ENCODE measurements around the gene TIAM1.

Gene TIAM1

GRCh38 chr21:31201144-31201543, 142.9 kb downstream of the TIAM1 start:
- FAIRE-seq, result no peak

DNA sequence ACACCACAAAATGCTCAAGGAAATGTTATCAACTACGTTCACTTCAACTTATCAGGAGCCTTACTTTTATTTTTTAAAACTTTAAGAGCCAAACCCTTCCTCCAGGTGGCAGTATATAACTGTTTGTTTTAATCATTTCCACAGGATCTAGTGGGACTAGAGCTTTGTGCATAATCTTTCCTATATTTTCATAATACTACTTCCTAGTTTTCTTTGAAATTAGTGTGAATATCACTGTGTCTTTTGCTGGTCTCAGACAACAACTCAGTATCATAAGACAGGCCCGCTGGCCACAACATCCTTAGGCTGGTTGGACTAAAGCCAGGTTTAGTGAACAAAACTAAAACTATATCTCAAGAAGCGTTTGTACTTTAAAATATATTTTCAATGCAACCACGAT, 145.5 kb downstream of the TIAM1 start:
- peak; percentile 90 for FAIRE-seq

- no peak for FAIRE-seq
Measured at GRCh38 chr21:31196724-31197123, 147.3 kb downstream of the TIAM1 start.

DNA sequence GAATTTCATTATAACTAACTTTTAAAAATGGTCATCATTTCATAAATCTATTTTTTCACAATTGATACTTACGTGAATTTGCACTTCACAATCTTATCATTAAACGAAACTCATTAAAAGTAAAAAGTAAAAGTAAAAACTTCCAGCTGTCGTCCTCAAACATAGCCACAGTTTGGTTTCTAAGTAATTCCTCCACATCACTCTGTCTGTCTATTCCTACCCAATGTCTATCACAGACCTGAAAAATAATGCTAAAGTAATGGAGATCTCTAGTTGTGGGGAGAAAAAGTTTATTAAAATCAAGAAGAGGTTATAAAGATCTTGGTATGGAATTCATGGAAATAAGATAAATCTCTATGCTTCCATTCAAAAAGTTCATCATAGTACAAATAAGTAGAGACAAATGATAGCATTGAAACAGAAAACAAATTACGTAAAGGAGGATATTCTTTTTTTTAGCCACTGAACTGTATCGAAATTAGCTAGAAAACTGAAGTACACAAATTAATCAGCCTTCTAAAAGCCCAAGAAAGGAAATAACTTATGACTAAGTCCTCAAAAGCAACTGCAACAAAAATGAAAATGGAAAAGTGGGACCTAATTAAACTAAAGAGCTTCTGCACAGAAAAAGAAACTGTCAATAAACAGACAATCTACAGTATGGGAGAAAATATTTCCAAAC, 148.6 kb downstream of the TIAM1 start:
- FAIRE-seq, result no peak

GRCh38 chr21:31194510-31195293, 149.4 kb downstream of the TIAM1 start:
- FAIRE-seq, result no peak

DNA sequence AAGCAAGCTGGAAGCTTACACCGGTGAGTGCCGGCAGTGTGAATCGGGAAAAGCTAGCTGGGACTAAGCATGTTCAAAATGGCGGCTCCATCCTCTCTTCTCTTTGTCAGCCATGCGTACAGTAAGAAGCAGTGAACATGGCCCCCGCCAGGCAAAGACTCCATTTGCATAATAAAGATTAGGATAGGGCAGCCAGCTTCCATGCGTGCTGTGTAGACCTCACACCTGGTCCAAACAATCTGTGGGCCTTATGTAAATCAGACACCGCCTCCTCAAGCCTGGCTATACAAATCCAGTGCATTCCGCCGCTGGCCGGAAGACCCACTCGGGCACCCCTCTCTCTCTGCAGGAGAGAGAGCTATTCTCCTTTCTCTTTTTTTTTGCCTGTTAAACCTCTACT, 150.3 kb downstream of the TIAM1 start:
- FAIRE-seq, result no peak

- no peak for FAIRE-seq
Measured at GRCh38 chr21:31191553-31191952, 152.5 kb downstream of the TIAM1 start.

DNA sequence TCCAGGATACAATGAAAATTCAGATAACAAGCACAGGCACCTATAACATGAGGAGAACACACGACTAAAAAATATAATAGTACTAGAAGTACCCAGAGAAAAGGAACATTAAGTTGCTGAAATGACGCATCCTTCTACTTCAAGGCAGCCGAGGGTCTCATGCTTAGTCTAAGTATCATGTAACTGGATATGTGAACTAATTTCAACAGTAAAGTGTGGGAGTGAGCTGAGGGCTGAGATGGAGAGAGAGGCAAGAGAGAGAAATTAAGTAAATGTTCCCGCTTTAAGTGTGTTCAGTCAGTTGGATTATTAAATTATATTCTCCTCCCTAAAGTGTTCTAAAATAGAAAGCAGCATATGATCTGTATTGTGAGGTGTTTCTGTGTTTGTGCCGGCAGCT, 153.5 kb downstream of the TIAM1 start:
- no peak for FAIRE-seq

DNA sequence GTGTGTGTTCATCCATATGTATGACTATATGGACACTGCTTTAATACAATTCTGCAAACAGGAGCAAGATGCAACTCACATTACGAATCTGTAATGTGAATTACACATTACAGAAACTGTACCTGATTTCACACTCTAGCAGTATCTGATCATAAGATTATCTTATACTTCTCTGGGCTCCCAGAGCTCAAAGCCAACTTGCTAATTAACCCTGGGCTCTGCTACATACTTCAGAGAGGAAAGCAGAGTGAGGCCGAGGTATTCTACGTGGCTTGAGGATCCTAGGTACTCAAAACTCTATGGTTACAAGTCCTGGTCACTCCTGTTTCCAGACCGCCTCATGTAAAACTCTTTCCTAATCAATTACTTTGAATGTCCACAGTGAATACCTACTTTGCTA, 156.6 kb downstream of the TIAM1 start:
- FAIRE-seq, result no peak

- FAIRE-seq, result no peak
Measured at GRCh38 chr21:31186916-31187315, 157.1 kb downstream of the TIAM1 start.

DNA sequence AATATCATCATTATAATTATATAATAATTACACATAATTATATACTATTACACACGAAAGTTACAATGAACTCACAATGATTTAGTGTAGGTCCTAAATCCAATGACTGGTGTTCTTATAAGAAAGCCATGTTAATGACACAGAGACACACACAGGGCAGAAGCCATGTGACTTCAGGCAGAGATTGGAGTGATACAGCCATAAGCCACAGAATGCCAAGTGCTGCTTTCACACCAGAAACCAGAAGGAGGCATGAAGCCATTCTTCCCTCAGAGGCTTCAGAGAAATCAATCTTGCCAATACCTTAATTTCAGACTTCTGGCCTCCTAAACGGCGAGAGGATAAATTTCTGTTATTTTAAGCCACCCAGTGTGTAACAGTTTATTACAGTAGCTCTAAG, 158.4 kb downstream of the TIAM1 start:
- FAIRE-seq, result no peak

DNA sequence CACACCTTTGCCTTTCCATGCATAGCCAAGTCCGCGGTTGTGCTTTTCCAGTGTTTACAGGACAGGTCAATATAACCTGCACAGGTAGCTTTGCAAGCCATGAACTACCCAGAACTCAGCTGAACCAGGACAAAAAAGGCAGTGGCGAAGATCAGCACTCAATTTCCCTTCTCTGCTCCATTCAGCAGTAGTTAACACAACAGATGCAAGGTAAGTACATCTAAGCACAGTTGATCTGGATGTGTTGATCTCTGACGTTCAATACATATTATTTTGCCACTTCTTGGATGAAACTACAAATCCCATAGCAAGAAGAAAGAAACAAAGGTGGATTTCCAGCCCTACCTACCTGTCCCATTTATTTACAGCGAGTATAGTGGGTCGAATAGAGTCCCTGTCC, 159.2 kb downstream of the TIAM1 start:
- no peak for FAIRE-seq

- no peak for FAIRE-seq
Measured at GRCh38 chr21:31184459-31184858, 159.6 kb downstream of the TIAM1 start.

GRCh38 chr21:31182231-31183140, 161.6 kb downstream of the TIAM1 start:
- FAIRE-seq, result no peak

DNA sequence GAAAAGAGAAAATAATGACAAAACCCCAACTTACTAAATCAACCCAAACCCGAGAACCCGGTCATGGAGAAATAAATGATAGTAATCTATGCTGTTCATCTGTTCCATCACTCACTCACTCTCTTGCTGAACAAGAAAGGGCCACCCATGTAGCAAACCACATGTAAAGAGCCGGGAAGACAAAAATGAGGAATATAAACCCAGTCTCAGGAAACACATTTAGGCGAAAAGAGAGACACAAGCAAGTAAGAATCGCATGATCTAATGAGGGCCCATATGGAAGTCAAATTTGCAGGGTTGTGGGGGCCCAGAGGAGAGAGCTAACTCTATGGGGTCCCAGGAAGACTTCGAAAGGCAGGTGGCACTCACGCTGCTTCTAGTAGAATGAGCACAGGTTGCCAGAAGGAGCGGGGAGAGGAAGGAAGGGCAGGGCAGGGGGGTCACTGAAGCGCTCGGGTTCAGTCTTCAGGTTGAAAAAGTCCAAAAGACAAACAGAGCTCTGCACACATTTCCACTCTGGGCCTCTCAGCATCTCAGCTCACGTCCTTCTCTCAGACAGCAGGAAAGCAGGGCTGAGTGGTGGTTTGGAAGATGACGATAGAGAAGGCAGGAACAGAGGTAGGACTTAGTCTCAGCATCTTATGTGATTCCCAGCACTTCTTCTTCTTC, 162.8 kb downstream of the TIAM1 start:
- FAIRE-seq, result no peak

DNA sequence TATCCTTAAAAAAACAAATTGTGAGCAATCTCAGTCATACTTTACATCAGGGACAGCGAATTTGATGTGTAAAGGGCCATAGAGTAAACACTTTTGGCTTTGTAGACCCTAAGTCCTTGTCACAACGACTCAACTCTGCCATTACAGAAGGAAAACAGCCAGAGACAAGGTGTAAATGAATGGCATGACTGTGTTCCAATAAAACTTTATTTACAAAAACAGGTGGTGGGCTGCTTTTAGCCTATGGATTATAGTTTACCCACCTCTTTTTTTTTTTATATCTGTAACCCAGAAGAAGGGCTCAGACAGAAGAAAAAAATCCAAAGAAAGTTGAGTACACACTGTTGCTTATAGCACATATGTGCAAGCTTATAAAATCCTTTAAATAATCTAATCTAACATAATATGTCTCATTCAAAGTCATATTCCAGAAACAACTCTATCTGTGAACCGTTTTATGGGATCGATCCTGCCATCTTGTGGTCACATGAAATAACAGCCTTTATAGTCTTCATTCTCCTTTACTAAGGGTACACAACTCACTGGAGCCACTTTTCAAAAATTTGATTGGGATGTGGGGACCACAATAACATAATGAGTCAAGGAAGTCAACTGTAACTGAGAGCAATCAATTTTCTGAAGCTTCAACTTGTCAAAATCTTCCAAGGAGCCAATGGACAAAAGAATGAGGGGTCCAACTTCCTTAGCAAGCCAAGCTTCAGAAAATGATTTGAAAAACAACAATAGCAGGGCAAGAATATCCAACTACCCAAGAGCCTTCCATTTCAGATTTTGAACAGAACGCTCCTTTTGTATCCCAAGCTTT, 163.6 kb downstream of the TIAM1 start:
- FAIRE-seq, result peak; percentile 54

GRCh38 chr21:31176725-31177124, 167.3 kb downstream of the TIAM1 start:
- FAIRE-seq, result no peak

DNA sequence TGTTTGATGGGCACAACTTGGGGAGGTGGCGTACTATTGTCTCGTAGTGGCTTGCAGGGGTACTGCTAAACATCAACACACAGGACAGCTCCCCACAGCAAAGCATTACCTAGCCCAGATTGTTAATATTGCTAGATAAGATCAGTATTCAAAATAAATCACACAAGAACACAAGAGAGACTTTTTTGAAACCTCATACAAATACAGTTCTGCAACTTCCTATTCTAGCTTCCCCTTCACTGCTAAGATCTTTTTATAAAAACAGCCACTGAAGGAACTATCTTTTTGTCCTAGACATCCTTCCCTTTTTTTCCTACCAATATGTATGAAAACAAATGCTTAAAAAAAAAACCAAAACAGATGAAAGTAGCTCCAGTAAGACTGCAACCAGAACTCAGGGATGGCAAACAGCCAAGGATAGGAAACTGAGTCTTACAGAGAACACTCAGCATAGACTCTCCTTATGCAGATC, 167.9 kb downstream of the TIAM1 start:
- no peak for FAIRE-seq

DNA sequence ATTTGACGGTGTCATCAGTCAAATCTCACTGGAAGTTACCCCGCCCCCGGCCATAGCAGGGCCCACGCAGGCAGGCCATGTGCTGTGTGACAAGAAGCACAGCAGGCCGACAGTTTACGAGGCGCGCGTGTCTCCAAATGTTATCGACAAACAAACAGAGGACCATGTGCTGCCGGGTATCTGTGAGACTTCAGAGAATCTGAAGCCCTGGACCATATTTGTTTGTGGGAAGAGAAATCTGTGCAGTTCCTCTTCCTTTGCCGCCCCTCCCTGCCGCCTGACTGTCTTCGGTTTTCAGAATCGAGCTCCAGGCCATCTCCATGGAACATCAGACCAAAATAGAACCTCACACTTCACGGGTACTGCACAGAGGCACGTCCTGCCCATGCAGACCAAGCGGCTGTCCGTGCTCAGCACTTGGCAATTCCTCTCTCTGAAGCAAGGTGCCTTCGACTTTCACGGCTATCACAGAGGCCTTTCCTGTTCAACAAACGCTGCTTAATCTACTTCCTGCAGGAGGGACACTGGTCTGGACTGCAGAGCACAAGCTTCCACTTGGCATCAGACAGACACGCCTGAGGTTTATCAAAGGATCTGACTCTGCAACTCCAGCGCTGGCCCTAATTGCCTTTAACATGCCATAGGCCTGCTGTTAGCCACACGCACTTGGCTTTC, 170.0 kb downstream of the TIAM1 start:
- FAIRE-seq, result no peak

DNA sequence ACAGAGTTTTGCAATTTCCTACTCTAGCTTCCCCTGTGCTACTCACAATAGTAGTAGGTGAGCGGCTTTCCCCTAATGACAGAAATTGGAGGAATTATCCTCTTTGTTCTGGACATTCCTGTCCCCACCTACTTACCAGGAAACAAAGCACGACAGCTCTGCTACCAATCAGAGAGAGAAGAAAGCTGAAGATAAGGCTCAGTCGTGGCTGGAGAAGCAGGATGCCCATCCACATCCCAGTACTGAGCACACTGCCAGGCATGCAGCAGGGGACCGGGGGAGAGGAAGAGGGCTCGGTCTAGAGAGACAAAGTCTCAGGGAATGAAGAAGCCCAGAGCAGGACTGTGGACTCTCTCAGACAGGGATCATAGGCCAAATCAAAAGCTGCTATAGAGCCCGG, 171.7 kb downstream of the TIAM1 start:
- no peak for FAIRE-seq

Data from endometrium (tissue), 2 donors.